SK-N-SH treated with all-trans-retinoic acid at 6 μM for 48 hours (cell line): ENCODE results near the gene PIMREG.

Experiments used
- ATAC-seq: fragments of 200-7000 bp; cut with Tn5 transposase; 3 replicates; pipeline ENCODE4 v1.9.1; 2020; ENCODE audit warnings: mild to moderate bottlenecking, moderate library complexity
- ARNTL ChIP-seq: fragments of 450-650 bp; formaldehyde crosslinking; IDR thresholded peaks from 2 replicates; pipeline ENCODE4 v1.5.0; 2020; ENCODE audit warnings: low read depth, mild to moderate bottlenecking, moderate library complexity, borderline replicate concordance
- BACH2 ChIP-seq: fragments of 250-450 bp; sonication (Bioruptor Pico); IDR thresholded peaks from 2 replicates; pipeline ENCODE4 v1.9.0; 2021; ENCODE audit warnings: mild to moderate bottlenecking, borderline replicate concordance
- CSDC2 ChIP-seq: fragments of 250-450 bp; sonication (Bioruptor Pico); IDR thresholded peaks from 2 replicates; pipeline ENCODE4 v1.5.0; 2020; ENCODE audit warnings: mild to moderate bottlenecking, moderate library complexity
- CSRNP3 ChIP-seq: fragments of 250-450 bp; sonication (Bioruptor Pico); IDR thresholded peaks from 2 replicates; pipeline ENCODE4 v1.5.1; 2021; ENCODE audit warnings: mild to moderate bottlenecking, moderate library complexity
- GLIS3 ChIP-seq: fragments of 250-450 bp; sonication (Bioruptor Pico); IDR thresholded peaks from 2 replicates; pipeline ENCODE4 v1.5.0; 2020; ENCODE audit warnings: mild to moderate bottlenecking, moderate library complexity
- ISL1 ChIP-seq: fragments of 250-450 bp; sonication (Bioruptor Pico); IDR thresholded peaks from 2 replicates; pipeline ENCODE4 v2.1.2; 2022; ENCODE audit warnings: mild to moderate bottlenecking, moderate library complexity
- OSR1 ChIP-seq: fragments of 250-450 bp; sonication (Bioruptor Pico); IDR thresholded peaks from 2 replicates; pipeline ENCODE4 v1.8.0; 2022; ENCODE audit warnings: moderate library complexity, mild to moderate bottlenecking, inconsistent platforms
- POU6F1 ChIP-seq: fragments of 250-450 bp; sonication (Bioruptor Pico); IDR thresholded peaks from 2 replicates; pipeline ENCODE4 v1.8.0; 2021; ENCODE audit warnings: low read depth, mild to moderate bottlenecking, moderate library complexity, borderline replicate concordance
- PPARA ChIP-seq: fragments of 250-450 bp; sonication (Bioruptor Pico); IDR thresholded peaks from 2 replicates; pipeline ENCODE4 v1.5.0; 2020; ENCODE audit warnings: mild to moderate bottlenecking, borderline replicate concordance
- RARB ChIP-seq: fragments of 250-450 bp; sonication (Bioruptor Pico); IDR thresholded peaks from 2 replicates; pipeline ENCODE4 v1.8.0; 2021; ENCODE audit warnings: mild to moderate bottlenecking, moderate library complexity
- SNAI2 ChIP-seq: fragments of 250-450 bp; sonication (Bioruptor Pico); IDR thresholded peaks from 2 replicates; pipeline ENCODE4 v1.5.0; 2020; ENCODE audit warnings: mild to moderate bottlenecking, moderate library complexity
- TOX ChIP-seq: fragments of 250-450 bp; sonication (Bioruptor Pico); IDR thresholded peaks from 2 replicates; pipeline ENCODE4 v1.8.0; 2021; ENCODE audit warnings: mild to moderate bottlenecking, moderate library complexity, borderline replicate concordance
- ZC3H10 ChIP-seq: fragments of 250-450 bp; sonication (Bioruptor Pico); IDR thresholded peaks from 2 replicates; pipeline ENCODE4 v1.5.1; 2021; ENCODE audit warnings: mild to moderate bottlenecking, moderate library complexity
- ZFP3 ChIP-seq: fragments of 250-450 bp; sonication (Bioruptor Pico); IDR thresholded peaks from 2 replicates; pipeline ENCODE4 v1.5.0; 2020; ENCODE audit warnings: mild to moderate bottlenecking, moderate library complexity
- ZFP30 ChIP-seq: fragments of 450-650 bp; formaldehyde crosslinking; IDR thresholded peaks from 2 replicates; pipeline ENCODE4 v1.5.0; 2022; ENCODE audit warnings: mild to moderate bottlenecking, moderate library complexity
- ZNF565 ChIP-seq: fragments of 450-650 bp; formaldehyde crosslinking; conservative IDR thresholded peaks from 2 replicates; pipeline ENCODE4 v1.5.0; 2020; ENCODE audit warnings: low read depth, mild to moderate bottlenecking, moderate library complexity
- ZNF70 ChIP-seq: fragments of 450-650 bp; formaldehyde crosslinking; IDR thresholded peaks from 2 replicates; pipeline ENCODE4 v1.5.0; 2020; ENCODE audit warnings: mild to moderate bottlenecking, moderate library complexity
- ZNF8 ChIP-seq: fragments of 450-650 bp; formaldehyde crosslinking; IDR thresholded peaks from 2 replicates; pipeline ENCODE4 v1.5.0; 2020; ENCODE audit warnings: mild to moderate bottlenecking, moderate library complexity
- TF ChIP-seq, protein P1 (sequence below): fragments of 250-450 bp; sonication (Bioruptor Pico); IDR thresholded peaks from 2 replicates; pipeline ENCODE4 v1.5.0; 2020; ENCODE audit warnings: mild to moderate bottlenecking, moderate library complexity
- TF ChIP-seq, protein P2 (sequence below): fragments of 250-450 bp; sonication (Bioruptor Pico); IDR thresholded peaks from 2 replicates; pipeline ENCODE4 v1.5.1; 2020; ENCODE audit warnings: low read depth, mild to moderate bottlenecking, moderate library complexity
- TF ChIP-seq, protein P3 (sequence below): fragments of 250-450 bp; sonication (Bioruptor Pico); IDR thresholded peaks from 2 replicates; pipeline ENCODE4 v1.8.0; 2020; ENCODE audit warnings: mild to moderate bottlenecking, moderate library complexity, borderline replicate concordance

The PIMREG gene

DNA sequence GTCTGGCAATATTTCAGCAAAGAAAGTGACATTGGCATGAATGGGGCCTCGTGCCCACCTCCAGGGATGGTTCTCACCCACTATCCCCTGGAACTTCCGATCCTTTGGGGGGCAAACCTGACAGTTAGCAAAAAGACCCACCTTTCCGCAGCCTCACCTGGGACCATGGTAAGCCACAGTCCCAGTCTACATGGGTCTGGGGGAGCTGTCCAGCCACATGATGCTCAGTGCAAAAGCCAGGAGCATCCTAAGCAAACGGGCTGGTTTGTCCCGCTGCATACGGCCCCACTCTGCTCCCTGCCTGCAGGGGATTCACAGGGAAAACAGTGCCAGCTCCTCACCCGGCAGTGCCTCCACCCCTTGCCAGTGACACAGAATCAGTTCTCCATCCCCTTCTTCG is 28.6 kb upstream of the PIMREG start:
- TF ChIP-seq TOX (CRISPR knock-in tag) (no peak), CSRNP3 (no peak), ZNF70 (CRISPR knock-in tag) (no peak), PPARA (no peak), SNAI2 (CRISPR knock-in tag) (no peak), RARB (CRISPR knock-in tag) (no peak), ZC3H10 (CRISPR knock-in tag) (no peak), ISL1 (CRISPR knock-in tag) (no peak), ARNTL (CRISPR knock-in tag) (no peak), GLIS3 (no peak), BACH2 (no peak), ZNF8 (CRISPR knock-in tag) (no peak), ZNF565 (no peak), POU6F1 (CRISPR knock-in tag) (no peak), OSR1 (CRISPR knock-in tag) (no peak), CSDC2 (CRISPR knock-in tag) (no peak), ZFP3 (CRISPR knock-in tag) (no peak)
- TF ChIP-seq, protein P1, sequence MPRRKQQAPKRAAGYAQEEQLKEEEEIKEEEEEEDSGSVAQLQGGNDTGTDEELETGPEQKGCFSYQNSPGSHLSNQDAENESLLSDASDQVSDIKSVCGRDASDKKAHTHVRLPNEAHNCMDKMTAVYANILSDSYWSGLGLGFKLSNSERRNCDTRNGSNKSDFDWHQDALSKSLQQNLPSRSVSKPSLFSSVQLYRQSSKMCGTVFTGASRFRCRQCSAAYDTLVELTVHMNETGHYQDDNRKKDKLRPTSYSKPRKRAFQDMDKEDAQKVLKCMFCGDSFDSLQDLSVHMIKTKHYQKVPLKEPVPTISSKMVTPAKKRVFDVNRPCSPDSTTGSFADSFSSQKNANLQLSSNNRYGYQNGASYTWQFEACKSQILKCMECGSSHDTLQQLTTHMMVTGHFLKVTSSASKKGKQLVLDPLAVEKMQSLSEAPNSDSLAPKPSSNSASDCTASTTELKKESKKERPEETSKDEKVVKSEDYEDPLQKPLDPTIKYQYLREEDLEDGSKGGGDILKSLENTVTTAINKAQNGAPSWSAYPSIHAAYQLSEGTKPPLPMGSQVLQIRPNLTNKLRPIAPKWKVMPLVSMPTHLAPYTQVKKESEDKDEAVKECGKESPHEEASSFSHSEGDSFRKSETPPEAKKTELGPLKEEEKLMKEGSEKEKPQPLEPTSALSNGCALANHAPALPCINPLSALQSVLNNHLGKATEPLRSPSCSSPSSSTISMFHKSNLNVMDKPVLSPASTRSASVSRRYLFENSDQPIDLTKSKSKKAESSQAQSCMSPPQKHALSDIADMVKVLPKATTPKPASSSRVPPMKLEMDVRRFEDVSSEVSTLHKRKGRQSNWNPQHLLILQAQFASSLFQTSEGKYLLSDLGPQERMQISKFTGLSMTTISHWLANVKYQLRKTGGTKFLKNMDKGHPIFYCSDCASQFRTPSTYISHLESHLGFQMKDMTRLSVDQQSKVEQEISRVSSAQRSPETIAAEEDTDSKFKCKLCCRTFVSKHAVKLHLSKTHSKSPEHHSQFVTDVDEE = no peak
- TF ChIP-seq, protein P2, sequence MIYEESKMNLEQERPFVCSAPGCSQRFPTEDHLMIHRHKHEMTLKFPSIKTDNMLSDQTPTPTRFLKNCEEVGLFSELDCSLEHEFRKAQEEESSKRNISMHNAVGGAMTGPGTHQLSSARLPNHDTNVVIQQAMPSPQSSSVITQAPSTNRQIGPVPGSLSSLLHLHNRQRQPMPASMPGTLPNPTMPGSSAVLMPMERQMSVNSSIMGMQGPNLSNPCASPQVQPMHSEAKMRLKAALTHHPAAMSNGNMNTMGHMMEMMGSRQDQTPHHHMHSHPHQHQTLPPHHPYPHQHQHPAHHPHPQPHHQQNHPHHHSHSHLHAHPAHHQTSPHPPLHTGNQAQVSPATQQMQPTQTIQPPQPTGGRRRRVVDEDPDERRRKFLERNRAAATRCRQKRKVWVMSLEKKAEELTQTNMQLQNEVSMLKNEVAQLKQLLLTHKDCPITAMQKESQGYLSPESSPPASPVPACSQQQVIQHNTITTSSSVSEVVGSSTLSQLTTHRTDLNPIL (CRISPR knock-in tag) = no peak
- TF ChIP-seq, protein P3, sequence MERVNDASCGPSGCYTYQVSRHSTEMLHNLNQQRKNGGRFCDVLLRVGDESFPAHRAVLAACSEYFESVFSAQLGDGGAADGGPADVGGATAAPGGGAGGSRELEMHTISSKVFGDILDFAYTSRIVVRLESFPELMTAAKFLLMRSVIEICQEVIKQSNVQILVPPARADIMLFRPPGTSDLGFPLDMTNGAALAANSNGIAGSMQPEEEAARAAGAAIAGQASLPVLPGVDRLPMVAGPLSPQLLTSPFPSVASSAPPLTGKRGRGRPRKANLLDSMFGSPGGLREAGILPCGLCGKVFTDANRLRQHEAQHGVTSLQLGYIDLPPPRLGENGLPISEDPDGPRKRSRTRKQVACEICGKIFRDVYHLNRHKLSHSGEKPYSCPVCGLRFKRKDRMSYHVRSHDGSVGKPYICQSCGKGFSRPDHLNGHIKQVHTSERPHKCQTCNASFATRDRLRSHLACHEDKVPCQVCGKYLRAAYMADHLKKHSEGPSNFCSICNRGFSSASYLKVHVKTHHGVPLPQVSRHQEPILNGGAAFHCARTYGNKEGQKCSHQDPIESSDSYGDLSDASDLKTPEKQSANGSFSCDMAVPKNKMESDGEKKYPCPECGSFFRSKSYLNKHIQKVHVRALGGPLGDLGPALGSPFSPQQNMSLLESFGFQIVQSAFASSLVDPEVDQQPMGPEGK = no peak
- ATAC-seq = no peak

DNA sequence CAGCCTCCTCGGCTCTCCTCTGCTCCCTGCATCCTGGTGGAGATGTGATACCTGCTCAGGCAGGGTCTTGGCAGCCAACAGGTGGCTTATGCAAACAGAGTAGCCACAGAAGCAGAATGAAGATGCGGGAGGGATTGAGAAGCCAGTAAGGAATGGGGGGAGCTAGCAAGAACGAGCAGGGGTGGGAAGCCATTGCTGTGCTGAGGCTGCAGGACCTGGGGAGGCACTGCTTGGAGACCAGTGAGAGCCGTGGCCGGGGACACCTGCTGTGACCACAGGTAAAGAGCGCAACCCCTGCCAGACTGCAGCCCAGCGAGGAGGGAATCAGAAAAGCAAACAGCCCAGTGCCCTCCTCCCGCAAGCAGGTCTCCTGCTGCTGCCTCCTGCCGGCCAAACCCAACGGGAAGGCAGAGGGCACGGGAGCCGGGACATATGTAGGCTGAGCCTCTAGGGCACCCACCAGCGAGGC is 24.0 kb upstream of the PIMREG start:
- peak; percentile 54 for ATAC-seq
- TF ChIP-seq, protein P2 (CRISPR knock-in tag) = no peak
- TF ChIP-seq ZFP30 (CRISPR knock-in tag) = no peak
- no peak for TF ChIP-seq ZNF8 (CRISPR knock-in tag)
- TF ChIP-seq ZNF565 = no peak
- TF ChIP-seq, protein P3 = no peak
- TF ChIP-seq TOX (CRISPR knock-in tag) = no peak
- no peak for TF ChIP-seq PPARA
- TF ChIP-seq ZC3H10 (CRISPR knock-in tag) = no peak
- TF ChIP-seq GLIS3 = no peak
- no peak for TF ChIP-seq CSDC2 (CRISPR knock-in tag)
